Germinal center (tissue), 1 donor: ENCODE data around the gene XIAP.

Experiments
- DNase-seq: peaks from one replicate; pipeline ENCODE4 v3.0.0; 2012; ENCODE audit warnings: mixed read lengths, low spot score

XIAP gene

GRCh38 chrX:123960956-123961267 is 101.1 kb downstream of the XIAP start:
- DNase-seq = no peak

GRCh38 chrX:123961268-123962005 is 101.6 kb downstream of the XIAP start, which contains the start of gene STAG2:
TSS of gene STAG2 (plus strand) at chrX:123961706. CDS start at chrX:124022628, 60,922 bp downstream.
- peak; percentile 40 for DNase-seq

GRCh38 chrX:123962006-123962467 is 102.2 kb downstream of the XIAP start:
- peak; percentile 4 for DNase-seq

- DNase-seq = peak; percentile 51
Measured at GRCh38 chrX:123962794-123963373, 103.0 kb downstream of the XIAP start.
